Fibroblast of lung (primary cell): ENCODE data around the gene KREMEN1. TPM values are rescaled to one million over a fixed set of nuclear protein-coding genes. Genes with fewer than 3 reads are reported as not detected.

Experiments
- DNase-seq, 2 donors: peaks; one replicate each; pipeline versions ENCODE4 v3.0.0 to v3.0.0-alpha.2; 2010; ENCODE audit warnings: low read depth in 2 of 2
- H2AFZ ChIP-seq: 2 replicates; pipeline ENCODE4 v1.5.1; 2012; ENCODE audit warnings: low read length, control low read depth, inconsistent platforms
- H3K27ac ChIP-seq: 2 replicates; pipeline ENCODE4 v1.5.1; 2011; ENCODE audit warnings: low read length, control low read depth; ENCODE audit not compliant: insufficient read depth
- H3K27me3 ChIP-seq: 2 replicates; pipeline ENCODE4 v1.5.1; 2011; ENCODE audit warnings: mild to moderate bottlenecking, low read length; ENCODE audit not compliant: control insufficient read depth, insufficient read depth
- H3K36me3 ChIP-seq: 2 replicates; pipeline ENCODE4 v1.5.1; 2011; ENCODE audit warnings: low read length; ENCODE audit not compliant: control insufficient read depth, insufficient read depth
- H3K4me1 ChIP-seq: 2 replicates; pipeline ENCODE4 v1.5.1; 2011; ENCODE audit warnings: low read length; ENCODE audit not compliant: control insufficient read depth, insufficient read depth; ENCODE audit errors: extremely low read depth
- H3K4me2 ChIP-seq: 2 replicates; pipeline ENCODE4 v1.5.1; 2011; ENCODE audit warnings: low read length, control low read depth; ENCODE audit not compliant: insufficient read depth; ENCODE audit errors: extremely low read depth
- H3K4me3 ChIP-seq, 4 experiments: fragments of 200-600 bp in 1 of 4; sonication (generic) in 1 of 4; replicated peaks in 1 of 4; 2 replicates each; pipeline ENCODE4 v1.5.1; 2011 to 2016; ENCODE audit warnings: low read length in 4 of 4, low read depth in 3 of 4, mild to moderate bottlenecking in 3 of 4, control low read depth in 2 of 4, inconsistent platforms in 1 of 4, mixed read lengths in 1 of 4; ENCODE audit not compliant: insufficient read depth in 1 of 4; ENCODE audit errors: control extremely low read depth in 1 of 4
- H3K79me2 ChIP-seq: 2 replicates; pipeline ENCODE4 v1.5.1; 2012; ENCODE audit warnings: mild to moderate bottlenecking, low read length, inconsistent platforms; ENCODE audit not compliant: control insufficient read depth, insufficient read depth
- H3K9ac ChIP-seq: 2 replicates; pipeline ENCODE4 v1.5.1; 2011; ENCODE audit warnings: mild to moderate bottlenecking, low read length, control low read depth; ENCODE audit not compliant: insufficient read depth
- H3K9me3 ChIP-seq: 2 replicates; pipeline ENCODE4 v1.5.1; 2012; ENCODE audit warnings: low read depth, low read length; ENCODE audit not compliant: control insufficient read depth, insufficient read depth
- H4K20me1 ChIP-seq: 2 replicates; pipeline ENCODE4 v1.5.1; 2011; ENCODE audit warnings: low read length; ENCODE audit not compliant: control insufficient read depth, insufficient read depth; ENCODE audit errors: extremely low read depth
- EZH2 ChIP-seq: IDR thresholded peaks from 2 replicates; pipeline ENCODE4 v1.5.1; 2012; ENCODE audit warnings: low read length, control low read depth, mild to moderate bottlenecking; ENCODE audit errors: missing control alignments
- polyA plus RNA-seq, 2 donors: library from polyadenylated mRNA; depleted of rRNA in 1 of 2; stranded (reverse) in 1 of 2; unstranded in 1 of 2; fragments of >200 nt; gene quantifications; 2 replicates each; pipeline ENCODE4 v1.2.1, GENCODE V29; 2011 to 2012; ENCODE audit warnings: missing spikeins in 1 of 2
- total RNA-seq: library from RNA; depleted of rRNA; stranded (reverse); fragments of >200 nt; gene quantifications from 2 replicates; pipeline ENCODE4 v1.2.1, GENCODE V29; 2014
- TF ChIP-seq, protein P1 (sequence below), 2 donors: IDR thresholded peaks in 1 of 2; conservative IDR thresholded peaks in 1 of 2; 1 replicate in 1 of 2; 2 replicates in 1 of 2; pipeline ENCODE4 v1.5.1; 2011 to 2012; ENCODE audit warnings: low read length in 2 of 2, control low read depth in 1 of 2, inconsistent platforms in 1 of 2, low read depth in 1 of 2, mild to moderate bottlenecking in 1 of 2

The KREMEN1 gene
- total and polyA plus RNA-seq, 2 donors (not counting 1 experiment from before 2014, with no cell fraction given) = 7.0 to 12.9 TPM

DNA sequence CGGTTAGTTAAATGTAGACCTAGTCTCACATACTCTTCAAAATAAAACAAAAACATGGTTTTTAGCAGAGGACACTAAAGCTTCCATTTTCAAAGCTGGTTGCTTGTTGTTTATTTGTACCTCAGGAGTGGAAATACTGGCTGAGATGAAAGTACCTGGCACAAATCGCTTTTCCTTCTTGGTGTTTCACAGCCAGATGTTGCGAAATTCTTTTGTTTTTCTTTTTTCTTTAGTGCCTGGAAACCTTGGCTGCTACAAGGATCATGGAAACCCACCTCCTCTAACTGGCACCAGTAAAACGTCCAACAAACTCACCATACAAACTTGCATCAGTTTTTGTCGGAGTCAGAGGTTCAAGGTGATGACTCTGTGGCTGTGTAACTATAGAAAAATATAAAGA, 48.3 kb downstream of the KREMEN1 start:
- H3K4me2 ChIP-seq = no peak overlapping the region
- H3K27ac ChIP-seq = no peak overlapping the region
- H4K20me1 ChIP-seq = no peaks in the 10 kb centered on the region
- no peak overlapping the region for H2AFZ ChIP-seq
- H3K9ac ChIP-seq = no peak overlapping the region
- no peaks in the 10 kb centered on the region for H3K79me2 ChIP-seq
- no peaks in the 10 kb centered on the region for H3K9me3 ChIP-seq
- H3K4me1 ChIP-seq = no peaks in the 10 kb centered on the region
- no peaks in the 10 kb centered on the region for H3K27me3 ChIP-seq
- no peak for TF ChIP-seq EZH2
- TF ChIP-seq, protein P1, sequence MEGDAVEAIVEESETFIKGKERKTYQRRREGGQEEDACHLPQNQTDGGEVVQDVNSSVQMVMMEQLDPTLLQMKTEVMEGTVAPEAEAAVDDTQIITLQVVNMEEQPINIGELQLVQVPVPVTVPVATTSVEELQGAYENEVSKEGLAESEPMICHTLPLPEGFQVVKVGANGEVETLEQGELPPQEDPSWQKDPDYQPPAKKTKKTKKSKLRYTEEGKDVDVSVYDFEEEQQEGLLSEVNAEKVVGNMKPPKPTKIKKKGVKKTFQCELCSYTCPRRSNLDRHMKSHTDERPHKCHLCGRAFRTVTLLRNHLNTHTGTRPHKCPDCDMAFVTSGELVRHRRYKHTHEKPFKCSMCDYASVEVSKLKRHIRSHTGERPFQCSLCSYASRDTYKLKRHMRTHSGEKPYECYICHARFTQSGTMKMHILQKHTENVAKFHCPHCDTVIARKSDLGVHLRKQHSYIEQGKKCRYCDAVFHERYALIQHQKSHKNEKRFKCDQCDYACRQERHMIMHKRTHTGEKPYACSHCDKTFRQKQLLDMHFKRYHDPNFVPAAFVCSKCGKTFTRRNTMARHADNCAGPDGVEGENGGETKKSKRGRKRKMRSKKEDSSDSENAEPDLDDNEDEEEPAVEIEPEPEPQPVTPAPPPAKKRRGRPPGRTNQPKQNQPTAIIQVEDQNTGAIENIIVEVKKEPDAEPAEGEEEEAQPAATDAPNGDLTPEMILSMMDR (conservative IDR thresholded peaks at IDR 0.05 in 1 of 2, IDR thresholded peaks at IDR 0.05 in 1 of 2; ENCODE audit: low read depth in 1 of 2, low read length in 2 of 2) = no peak
- no peak overlapping the region for H3K4me3 ChIP-seq
- DNase-seq = no peak
- no peaks in the 10 kb centered on the region for H3K36me3 ChIP-seq

DNA sequence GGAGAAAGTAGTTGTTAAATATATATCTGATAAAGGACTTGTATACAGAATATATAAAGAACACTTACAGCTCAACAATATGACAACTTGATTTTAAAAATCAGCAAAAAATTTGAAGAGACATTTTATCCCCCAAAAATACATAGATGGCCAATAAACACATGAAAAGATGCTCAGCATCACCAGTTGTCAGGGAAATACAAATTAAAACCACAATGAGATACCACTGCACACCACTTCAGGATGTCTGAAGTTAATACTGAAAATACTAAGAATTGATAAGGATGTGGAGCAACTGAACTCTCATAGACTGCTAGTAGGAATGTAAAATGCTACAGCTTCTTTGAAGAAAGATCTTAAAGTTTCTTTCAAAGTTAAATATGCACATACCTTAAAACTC, 49.2 kb downstream of the KREMEN1 start:
- H3K36me3 ChIP-seq = no peaks in the 10 kb centered on the region
- no peak overlapping the region for H3K27ac ChIP-seq
- H4K20me1 ChIP-seq = no peaks in the 10 kb centered on the region
- no peak overlapping the region for H3K4me3 ChIP-seq
- TF ChIP-seq, protein P1 (conservative IDR thresholded peaks at IDR 0.05 in 1 of 2, IDR thresholded peaks at IDR 0.05 in 1 of 2; ENCODE audit: low read depth in 1 of 2, low read length in 2 of 2) = no peak
- no peak for TF ChIP-seq EZH2
- no peak overlapping the region for H3K9ac ChIP-seq
- H2AFZ ChIP-seq = no peak overlapping the region
- H3K79me2 ChIP-seq = no peaks in the 10 kb centered on the region
- no peak overlapping the region for H3K4me2 ChIP-seq
- no peak for DNase-seq
- H3K4me1 ChIP-seq = no peaks in the 10 kb centered on the region
- no peaks in the 10 kb centered on the region for H3K9me3 ChIP-seq
- no peaks in the 10 kb centered on the region for H3K27me3 ChIP-seq

DNA sequence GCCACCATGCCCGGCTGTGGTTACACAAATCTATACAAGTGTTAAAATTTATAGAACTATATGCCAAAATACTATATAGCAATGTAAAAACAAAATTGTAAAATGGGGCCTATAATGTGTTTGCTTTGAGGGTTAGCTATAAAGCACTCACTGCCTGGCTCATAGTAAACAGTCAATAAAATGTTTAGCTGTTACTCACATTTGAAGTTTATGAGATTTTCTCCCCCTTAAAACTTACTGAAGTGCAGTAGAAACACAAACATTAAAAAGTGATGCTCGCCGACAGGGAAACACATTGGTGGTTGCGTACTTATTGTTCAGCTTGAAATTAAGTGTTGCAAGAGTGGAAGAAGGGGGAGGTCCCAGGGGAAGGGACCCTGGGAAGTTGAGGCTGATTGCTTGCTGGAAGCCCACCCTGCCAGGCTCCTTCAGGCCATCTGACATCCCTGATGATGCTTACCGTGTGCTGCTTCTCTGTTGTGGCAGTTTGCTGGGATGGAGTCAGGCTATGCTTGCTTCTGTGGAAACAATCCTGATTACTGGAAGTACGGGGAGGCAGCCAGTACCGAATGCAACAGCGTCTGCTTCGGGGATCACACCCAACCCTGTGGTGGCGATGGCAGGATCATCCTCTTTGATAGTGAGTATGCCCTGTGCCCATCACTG, 52.1 kb downstream of the KREMEN1 start:
- Histone ChIP-seq H3K9me3 (no peaks in the 10 kb centered on the region), H3K27ac (no peak overlapping the region), H3K79me2 (no peaks in the 10 kb centered on the region), H3K4me1 (no peaks in the 10 kb centered on the region), H3K27me3 (no peaks in the 10 kb centered on the region), H3K4me3 (no peak overlapping the region), H3K9ac (no peak overlapping the region), H2AFZ (no peak overlapping the region), H3K4me2 (no peak overlapping the region), H4K20me1 (no peaks in the 10 kb centered on the region), H3K36me3 (no peaks in the 10 kb centered on the region)
- DNase-seq = no peak
- TF ChIP-seq, protein P1 (conservative IDR thresholded peaks at IDR 0.05 in 1 of 2, IDR thresholded peaks at IDR 0.05 in 1 of 2; ENCODE audit: low read depth in 1 of 2, low read length in 2 of 2) = no peak
- no peak for TF ChIP-seq EZH2
